ENCODE data around the gene WDR83.
A peak's percentile ranks its signal among the peaks of the same experiment; 100 is the strongest.
"Not testable (repeated sequence)": the region's sequence is repeated elsewhere in the genome, so short reads cannot be mapped to it uniquely, and the experiment has no call there.

WDR83 gene

DNA sequence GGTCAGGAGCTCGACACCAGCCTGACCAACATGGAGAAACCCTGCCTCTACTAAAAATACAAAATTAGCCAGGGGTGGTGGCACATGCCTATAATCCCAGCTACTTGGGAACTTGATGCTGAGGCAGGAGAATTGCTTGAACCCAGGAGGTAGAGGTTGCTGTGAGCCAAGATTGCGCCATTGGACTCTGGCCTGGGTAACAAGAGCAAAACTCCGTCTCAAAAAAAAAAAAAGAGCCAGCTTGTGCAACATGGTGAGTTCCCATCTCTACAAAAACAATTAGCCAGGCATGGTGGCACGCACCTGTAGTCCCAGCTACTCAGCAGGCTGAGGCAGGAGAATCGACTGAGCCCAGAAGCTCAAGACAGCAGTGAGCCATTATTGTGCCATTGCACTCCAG lies 11.4 kb downstream of the WDR83 start:
- not testable (repeated sequence) for H3K27me3 ChIP-seq (ENCODE audit: insufficient read depth, low read length)

DNA sequence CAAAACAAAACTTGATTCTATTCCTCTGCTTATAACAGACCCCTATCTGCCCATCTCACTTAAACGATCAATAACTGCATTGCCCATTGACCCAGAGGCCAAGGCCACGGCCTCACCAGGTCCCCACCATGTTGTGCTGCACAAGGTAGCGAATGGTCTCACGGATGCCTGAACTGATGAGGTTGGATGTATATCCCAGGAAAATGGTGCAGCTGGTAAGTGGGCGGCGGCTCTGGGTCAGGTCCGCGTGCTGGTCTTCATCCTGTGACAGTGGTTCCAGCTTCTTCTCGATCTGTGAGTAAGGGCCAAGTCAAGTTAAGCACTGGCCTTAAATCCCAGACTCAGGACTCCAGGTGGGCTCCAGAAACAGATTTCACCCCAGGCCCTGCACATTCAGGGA lies 13.4 kb downstream of the WDR83 start:
- Histone ChIP-seq H3K14ac (ENCODE audit: low read length) (no peak overlapping the region), H2AK5ac (ENCODE audit: low read length) (no peak overlapping the region), H2BK12ac (ENCODE audit: low read length) (no peak overlapping the region), H2AFZ (ENCODE audit: insufficient read depth, low read length, poor library complexity) (no peak overlapping the region), H4K91ac (ENCODE audit: low read depth, low read length) (no peak overlapping the region), H3K36me3 (ENCODE audit: control insufficient read depth in 1 of 2, insufficient read depth in 2 of 2, low read length in 2 of 2) (peaks cover 42% of the 10 kb centered on the region in 2 experiments), H4K8ac (ENCODE audit: low read depth, low read length) (no peak overlapping the region), H3K4ac (ENCODE audit: low read depth, low read length) (no peak overlapping the region), H3K18ac (ENCODE audit: low read length) (no peak overlapping the region), H3K4me3 (ENCODE audit: low read depth, low read length) (no peak overlapping the region), H3K23ac (ENCODE audit: low read length) (no peak overlapping the region), H3K9me3 (ENCODE audit: insufficient read depth, low read depth, low read length) (peaks cover 5% of the 10 kb centered on the region), H3K79me1 (ENCODE audit: low read length) (peaks cover 4% of the 10 kb centered on the region), H3K4me1 (ENCODE audit: control insufficient read depth in 1 of 2, insufficient read depth in 2 of 2, low read length in 2 of 2) (no peaks in the 10 kb centered on the region), H3K9ac (ENCODE audit: low read length) (no peak overlapping the region), H3K4me2 (ENCODE audit: low read length) (no peak overlapping the region), H4K12ac (ENCODE audit: low read depth, low read length) (no peak overlapping the region), H3K27me3 (ENCODE audit: insufficient read depth, low read length) (no peaks in the 10 kb centered on the region), H3K79me2 (ENCODE audit: control insufficient read depth, insufficient read depth, low read length, poor library complexity) (peaks cover 3% of the 10 kb centered on the region), H2BK5ac (ENCODE audit: low read depth, low read length, poor library complexity) (no peak overlapping the region), H2BK120ac (ENCODE audit: insufficient read depth, low read length, poor library complexity) (no peak overlapping the region), H3K27ac (ENCODE audit: low read depth, low read length) (no peak overlapping the region)
- no peak for DNase-seq
- no CpG with 5 or more reads among the region's 9 CpGs for WGBS (ENCODE audit: extremely low coverage, insufficient coverage, insufficient read length)

More for the DNA sequence above, 11.4 kb downstream of the WDR83 start:
- H4K12ac ChIP-seq (ENCODE audit: low read depth, low read length); H3K23ac ChIP-seq (ENCODE audit: low read length); H3K4me2 ChIP-seq (ENCODE audit: low read length); H2BK120ac ChIP-seq (ENCODE audit: insufficient read depth, low read length, poor library complexity); H2BK5ac ChIP-seq (ENCODE audit: low read depth, low read length, poor library complexity); DNase-seq; H3K79me2 ChIP-seq (ENCODE audit: control insufficient read depth, insufficient read depth, low read length, poor library complexity); H3K14ac ChIP-seq (ENCODE audit: low read length); H4K91ac ChIP-seq (ENCODE audit: low read depth, low read length); H3K9me3 ChIP-seq (ENCODE audit: insufficient read depth, low read depth, low read length); H2BK12ac ChIP-seq (ENCODE audit: low read length); H3K27ac ChIP-seq (ENCODE audit: low read depth, low read length); H3K79me1 ChIP-seq (ENCODE audit: low read length); H3K9ac ChIP-seq (ENCODE audit: low read length); H3K18ac ChIP-seq (ENCODE audit: low read length); H3K4ac ChIP-seq (ENCODE audit: low read depth, low read length); H2AK5ac ChIP-seq (ENCODE audit: low read length); H3K4me3 ChIP-seq (ENCODE audit: low read depth, low read length); H2AFZ ChIP-seq (ENCODE audit: insufficient read depth, low read length, poor library complexity); H3K4me1 ChIP-seq (ENCODE audit: control insufficient read depth in 1 of 2, insufficient read depth in 2 of 2, low read length in 2 of 2); H4K8ac ChIP-seq (ENCODE audit: low read depth, low read length): not testable (repeated sequence)
- peaks cover 53% of the 10 kb centered on the region in 2 experiments for H3K36me3 ChIP-seq (ENCODE audit: control insufficient read depth in 1 of 2, insufficient read depth in 2 of 2, low read length in 2 of 2)
- no CpG with 5 or more reads among the region's 5 CpGs for WGBS (ENCODE audit: extremely low coverage, insufficient coverage, insufficient read length)

GRCh38 chr19:12681074-12681987 lies 14.7 kb downstream of the WDR83 start, which contains the start of gene DHPS:
Gene DHPS (minus strand): TSS chr19:12681880. CDS start chr19:12681766, 114 bp downstream.
- Histone ChIP-seq H2BK120ac (ENCODE audit: insufficient read depth, low read length, poor library complexity) (peak within 1 kb of the TSS; percentile 97), H3K4me3 (ENCODE audit: low read depth, low read length) (peak within 1 kb of the TSS; percentile 94), H2AFZ (ENCODE audit: insufficient read depth, low read length, poor library complexity) (peak within 1 kb of the TSS; percentile 97), H3K4ac (ENCODE audit: low read depth, low read length) (peak within 1 kb of the TSS; percentile 78), H3K27ac (ENCODE audit: low read depth, low read length) (peak within 1 kb of the TSS; percentile 96), H3K79me2 (ENCODE audit: control insufficient read depth, insufficient read depth, low read length, poor library complexity) (peaks cover 3% of the 10 kb centered on the region), H4K91ac (ENCODE audit: low read depth, low read length) (peak within 1 kb of the TSS; percentile 98), H2BK5ac (ENCODE audit: low read depth, low read length, poor library complexity) (peak within 1 kb of the TSS; percentile 98), H3K18ac (ENCODE audit: low read length) (peak within 1 kb of the TSS; percentile 97), H4K12ac (ENCODE audit: low read depth, low read length) (peak within 1 kb of the TSS; percentile 99), H3K9me3 (ENCODE audit: insufficient read depth, low read depth, low read length) (peaks cover 2% of the 10 kb centered on the region), H3K23ac (ENCODE audit: low read length) (no peak within 1 kb of the TSS), H3K27me3 (ENCODE audit: insufficient read depth, low read length) (no peaks in the 10 kb centered on the region), H3K4me1 (ENCODE audit: control insufficient read depth in 1 of 2, insufficient read depth in 2 of 2, low read length in 2 of 2) (no peaks in the 10 kb centered on the region), H3K79me1 (ENCODE audit: low read length) (peaks cover 4% of the 10 kb centered on the region), H2BK12ac (ENCODE audit: low read length) (peak within 1 kb of the TSS; percentile 4), H2AK5ac (ENCODE audit: low read length) (peak within 1 kb of the TSS; percentile 67), H3K14ac (ENCODE audit: low read length) (peak within 1 kb of the TSS; percentile 90), H4K8ac (ENCODE audit: low read depth, low read length) (peak within 1 kb of the TSS; percentile 100), H3K4me2 (ENCODE audit: low read length) (peak within 1 kb of the TSS; percentile 82), H3K9ac (ENCODE audit: low read length) (peak within 1 kb of the TSS; percentile 99), H3K36me3 (ENCODE audit: control insufficient read depth in 1 of 2, insufficient read depth in 2 of 2, low read length in 2 of 2) (peaks cover 29 to 31% of the 10 kb centered on the region in 2 experiments)
- DNase-seq, result peak; percentile 96 to 98
- WGBS (ENCODE audit: extremely low coverage, insufficient coverage, insufficient read length), result no CpG with 5 or more reads among the region's 68 CpGs

- Histone ChIP-seq H3K79me1 (ENCODE audit: low read length) (peaks cover 4% of the 10 kb centered on the region), H4K8ac (ENCODE audit: low read depth, low read length) (no peak overlapping the region), H2AFZ (ENCODE audit: insufficient read depth, low read length, poor library complexity) (no peak overlapping the region), H3K4me3 (ENCODE audit: low read depth, low read length) (no peak overlapping the region), H3K14ac (ENCODE audit: low read length) (no peak overlapping the region), H3K9me3 (ENCODE audit: insufficient read depth, low read depth, low read length) (peaks cover 3% of the 10 kb centered on the region), H3K27me3 (ENCODE audit: insufficient read depth, low read length) (no peaks in the 10 kb centered on the region), H3K4ac (ENCODE audit: low read depth, low read length) (no peak overlapping the region), H3K18ac (ENCODE audit: low read length) (no peak overlapping the region), H4K91ac (ENCODE audit: low read depth, low read length) (no peak overlapping the region), H3K27ac (ENCODE audit: low read depth, low read length) (no peak overlapping the region), H3K4me2 (ENCODE audit: low read length) (no peak overlapping the region), H2BK120ac (ENCODE audit: insufficient read depth, low read length, poor library complexity) (no peak overlapping the region), H3K23ac (ENCODE audit: low read length) (no peak overlapping the region), H3K36me3 (ENCODE audit: control insufficient read depth in 1 of 2, insufficient read depth in 2 of 2, low read length in 2 of 2) (peaks cover 7% of the 10 kb centered on the region in 2 experiments), H3K79me2 (ENCODE audit: control insufficient read depth, insufficient read depth, low read length, poor library complexity) (peaks cover 3% of the 10 kb centered on the region), H3K4me1 (ENCODE audit: control insufficient read depth in 1 of 2, insufficient read depth in 2 of 2, low read length in 2 of 2) (no peaks in the 10 kb centered on the region), H2BK12ac (ENCODE audit: low read length) (no peak overlapping the region), H2AK5ac (ENCODE audit: low read length) (no peak overlapping the region), H2BK5ac (ENCODE audit: low read depth, low read length, poor library complexity) (no peak overlapping the region), H3K9ac (ENCODE audit: low read length) (no peak overlapping the region), H4K12ac (ENCODE audit: low read depth, low read length) (no peak overlapping the region)
- DNase-seq, result no peak
- no CpG with 5 or more reads among the region's 3 CpGs for WGBS (ENCODE audit: extremely low coverage, insufficient coverage, insufficient read length)
These were observed 19.2 kb downstream of the WDR83 start for GRCh38 chr19:12685831-12686230.

Data from trophoblast cell (in vitro differentiated cells and primary cell).